Sigmoid colon (tissue), 4 donors: ENCODE results near the gene SYCN.

ENCODE experiments used
- CTCF ChIP-seq, 4 experiments: fragments of 450-650 bp in 3 of 4; fragments of 200-600 bp in 1 of 4; IDR thresholded peaks; one replicate each; pipeline ENCODE4 v1.5.1; 2016 to 2019; ENCODE audit warnings: antibody characterized with exemption in 4 of 4, mild to moderate bottlenecking in 3 of 4, moderate library complexity in 2 of 4
- EP300 ChIP-seq, 4 donors: sonication (generic); formaldehyde crosslinking; IDR thresholded peaks; one replicate each; pipeline ENCODE4 v1.6.1; 2017; ENCODE audit warnings: antibody characterized with exemption in 4 of 4
- POLR2A ChIP-seq, 2 donors: fragments of 450-650 bp; IDR thresholded peaks; one replicate each; pipeline ENCODE4 v1.6.1; 2016; ENCODE audit warnings: antibody characterized with exemption in 2 of 2, mild to moderate bottlenecking in 2 of 2, moderate library complexity in 2 of 2

GRCh38 chr19:39179754-39180153 is 24.3 kb downstream of the SYCN start:
- TF ChIP-seq CTCF (IDR thresholded peaks at IDR 0.05): no peak
- TF ChIP-seq POLR2A (IDR thresholded peaks at IDR 0.05): no peak
- no peak for TF ChIP-seq EP300 (IDR thresholded peaks at IDR 0.05)
